ENCODE measurements around the gene BCL2. TPM values are rescaled to one million over a fixed set of nuclear protein-coding genes. Genes with fewer than 3 reads are reported as not detected.
A peak's percentile ranks its signal among the peaks of the same experiment; 100 is the strongest.

The BCL2 gene
- total RNA-seq, 4 donors from 2014 or later = 14.3 to 34.8 (median 23.5) TPM

GRCh38 chr18:63263444-63263843 is 56.1 kb downstream of the BCL2 start:
- Histone ChIP-seq H3K9me3 (no peaks in the 10 kb centered on the region), H3K4me1 (peaks cover 6 to 58% (median 21%) of the 10 kb centered on the region in 4 donors), H3K4me3 (no peak overlapping the region), H3K27me3 (no peaks in the 10 kb centered on the region), H3K36me3 (no peaks in the 10 kb centered on the region), H3K27ac (peak overlapping the region; percentile 52 to 79 (median 62))
- in situ Hi-C loops (cut with MboI; ENCODE audit: low pct_ligation_motif_present in 1 of 4, low pct_unique_long_range_greater_than_20kb in 1 of 4, low sequenced_read_pairs in 3 of 4) (no loop called here), intact Hi-C loops (cut with DNase I; ENCODE audit: low total_unique reads) (loop anchor here (5.0 kb wide), 1 partner anchor 541 kb away; no protein-coding TSS in a partner anchor)
- DNase-seq = no peak
- WGBS, 2 donors (ENCODE audit: low coverage in 1 of 2) = 81% methylated on average over 2 of the region's 2 CpGs; no CpG with 5 or more reads in 1 of the 2 donors
- TF ChIP-seq EP300 (IDR thresholded peaks at IDR 0.05; ENCODE audit: low read depth) = no peak
- TF ChIP-seq, protein P1, sequence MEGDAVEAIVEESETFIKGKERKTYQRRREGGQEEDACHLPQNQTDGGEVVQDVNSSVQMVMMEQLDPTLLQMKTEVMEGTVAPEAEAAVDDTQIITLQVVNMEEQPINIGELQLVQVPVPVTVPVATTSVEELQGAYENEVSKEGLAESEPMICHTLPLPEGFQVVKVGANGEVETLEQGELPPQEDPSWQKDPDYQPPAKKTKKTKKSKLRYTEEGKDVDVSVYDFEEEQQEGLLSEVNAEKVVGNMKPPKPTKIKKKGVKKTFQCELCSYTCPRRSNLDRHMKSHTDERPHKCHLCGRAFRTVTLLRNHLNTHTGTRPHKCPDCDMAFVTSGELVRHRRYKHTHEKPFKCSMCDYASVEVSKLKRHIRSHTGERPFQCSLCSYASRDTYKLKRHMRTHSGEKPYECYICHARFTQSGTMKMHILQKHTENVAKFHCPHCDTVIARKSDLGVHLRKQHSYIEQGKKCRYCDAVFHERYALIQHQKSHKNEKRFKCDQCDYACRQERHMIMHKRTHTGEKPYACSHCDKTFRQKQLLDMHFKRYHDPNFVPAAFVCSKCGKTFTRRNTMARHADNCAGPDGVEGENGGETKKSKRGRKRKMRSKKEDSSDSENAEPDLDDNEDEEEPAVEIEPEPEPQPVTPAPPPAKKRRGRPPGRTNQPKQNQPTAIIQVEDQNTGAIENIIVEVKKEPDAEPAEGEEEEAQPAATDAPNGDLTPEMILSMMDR (IDR thresholded peaks at IDR 0.05) = no peak
- TF ChIP-seq POLR2A (IDR thresholded peaks at IDR 0.05) = no peak
- no peak for TF ChIP-seq POLR2AphosphoS5 (IDR thresholded peaks at IDR 0.05)

- TF ChIP-seq POLR2AphosphoS5 (IDR thresholded peaks at IDR 0.05) = peak in 2 of 3 donors; percentile 10 to 14
- no peak for TF ChIP-seq EP300 (IDR thresholded peaks at IDR 0.05; ENCODE audit: low read depth)
- in situ Hi-C loops (cut with MboI; ENCODE audit: low pct_ligation_motif_present in 1 of 4, low pct_unique_long_range_greater_than_20kb in 1 of 4, low sequenced_read_pairs in 3 of 4) = no loop called here
- DNase-seq = no peak
- intact Hi-C loops (cut with DNase I; ENCODE audit: low total_unique reads) = loop anchor here (5.0 kb wide), 1 partner anchor 540 kb away; no protein-coding TSS in a partner anchor
- no peaks in the 10 kb centered on the region for H3K9me3 ChIP-seq
- H3K27me3 ChIP-seq = no peaks in the 10 kb centered on the region
- no peaks in the 10 kb centered on the region for H3K36me3 ChIP-seq
- H3K4me1 ChIP-seq = peaks cover 6 to 53% (median 22%) of the 10 kb centered on the region in 4 donors
- H3K4me3 ChIP-seq = no peak overlapping the region
- H3K27ac ChIP-seq = peak overlapping the region; percentile 52 to 79 (median 62)
- WGBS, 2 donors (ENCODE audit: low coverage in 1 of 2) = 61 to 71% methylated on average over 7 to 12 of the region's 12 CpGs
Measured at GRCh38 chr18:63262369-63263335, 56.9 kb downstream of the BCL2 start.

GRCh38 chr18:63261029-63261428 is 58.5 kb downstream of the BCL2 start:
- no peaks in the 10 kb centered on the region for H3K9me3 ChIP-seq
- peak overlapping the region in 2 of 4 donors; percentile 17 to 52 for H3K27ac ChIP-seq
- WGBS, 2 donors (ENCODE audit: low coverage in 1 of 2) = 100% methylated on average over 1 to 3 of the region's 3 CpGs
- H3K4me3 ChIP-seq = no peak overlapping the region
- H3K27me3 ChIP-seq = no peaks in the 10 kb centered on the region
- no peaks in the 10 kb centered on the region for H3K36me3 ChIP-seq
- intact Hi-C loops (cut with DNase I; ENCODE audit: low total_unique reads) (loop anchor here (5.0 kb wide), 1 partner anchor 539 kb away; no protein-coding TSS in a partner anchor), in situ Hi-C loops (cut with MboI; ENCODE audit: low pct_ligation_motif_present in 1 of 4, low pct_unique_long_range_greater_than_20kb in 1 of 4, low sequenced_read_pairs in 3 of 4) (no loop called here)
- H3K4me1 ChIP-seq = peaks cover 6 to 41% (median 22%) of the 10 kb centered on the region in 4 donors
- no peak for DNase-seq
- no peak for TF ChIP-seq POLR2AphosphoS5 (IDR thresholded peaks at IDR 0.05)
- TF ChIP-seq EP300 (IDR thresholded peaks at IDR 0.05; ENCODE audit: low read depth) = no peak
- TF ChIP-seq, protein P1 (IDR thresholded peaks at IDR 0.05) = no peak
- no peak for TF ChIP-seq POLR2A (IDR thresholded peaks at IDR 0.05)

DNA sequence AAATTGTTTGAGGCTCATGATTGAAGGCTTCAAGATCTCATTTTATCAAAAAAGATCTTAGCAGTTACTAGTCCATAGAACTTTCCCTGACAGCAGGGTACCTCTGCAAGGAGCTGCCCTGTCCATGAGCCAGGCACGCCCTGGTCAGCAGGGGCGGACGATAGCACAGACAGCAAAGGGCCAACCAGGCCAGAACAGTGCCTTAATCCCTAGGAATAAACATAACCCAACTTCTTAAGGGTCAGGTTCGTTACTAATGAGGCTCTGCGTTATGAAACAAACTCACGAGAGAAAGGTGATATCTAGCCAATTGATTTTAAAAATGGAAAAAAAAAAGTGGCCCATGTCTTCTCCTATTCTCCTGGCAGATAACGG is 59.2 kb downstream of the BCL2 start:
- Histone ChIP-seq H3K4me1 (peaks cover 3 to 35% (median 19%) of the 10 kb centered on the region in 4 donors), H3K4me3 (no peak overlapping the region), H3K27ac (peak overlapping the region in 3 of 4 donors; percentile 10 to 52 (median 17)), H3K9me3 (no peaks in the 10 kb centered on the region), H3K27me3 (no peaks in the 10 kb centered on the region), H3K36me3 (no peaks in the 10 kb centered on the region)
- TF ChIP-seq, protein P1 (IDR thresholded peaks at IDR 0.05) = no peak
- TF ChIP-seq EP300 (IDR thresholded peaks at IDR 0.05; ENCODE audit: low read depth) (no peak), POLR2A (IDR thresholded peaks at IDR 0.05) (no peak), POLR2AphosphoS5 (IDR thresholded peaks at IDR 0.05) (no peak)
- intact Hi-C loops (cut with DNase I; ENCODE audit: low total_unique reads) (loop anchor here (5.0 kb wide), 1 partner anchor 538 kb away; no protein-coding TSS in a partner anchor), in situ Hi-C loops (cut with MboI; ENCODE audit: low pct_ligation_motif_present in 1 of 4, low pct_unique_long_range_greater_than_20kb in 1 of 4, low sequenced_read_pairs in 3 of 4) (no loop called here)
- WGBS, 2 donors (ENCODE audit: low coverage in 1 of 2) = 82 to 84% methylated on average over 3 to 7 of the region's 7 CpGs
- DNase-seq = no peak

All from transverse colon (tissue), 4 donors.